Cardiac muscle cell (in vitro differentiated cells and primary cell): ENCODE measurements around the gene GJB2. TPM values are rescaled to one million over a fixed set of nuclear protein-coding genes. Genes with fewer than 3 reads are reported as not detected.

Source experiments
- DNase-seq, 2 donors: peaks; one replicate each; pipeline versions ENCODE4 v3.0.0 to v3.0.0-alpha.2; 2010 to 2017; ENCODE audit warnings: low read depth in 1 of 2, low spot score in 1 of 2
- H3K27ac ChIP-seq: fragments of 200-600 bp; sonication (generic); 2 replicates; pipeline ENCODE4 v1.5.1; 2016
- H3K27me3 ChIP-seq: fragments of 200-600 bp; sonication (generic); 2 replicates; pipeline ENCODE4 v1.6.0; 2016; ENCODE audit warnings: control low read depth
- H3K36me3 ChIP-seq: fragments of 200-600 bp; sonication (generic); 2 replicates; pipeline ENCODE4 v1.5.1; 2016; ENCODE audit warnings: control low read depth
- H3K4me1 ChIP-seq: fragments of 200-600 bp; sonication (generic); 2 replicates; pipeline ENCODE4 v1.8.1; 2017; ENCODE audit warnings: low read depth, mild to moderate bottlenecking, mixed run types
- H3K4me3 ChIP-seq: fragments of 200-600 bp; sonication (generic); 2 replicates; pipeline ENCODE4 v1.5.1; 2016; ENCODE audit warnings: mild to moderate bottlenecking
- H3K9me3 ChIP-seq: fragments of 200-600 bp; sonication (generic); 2 replicates; pipeline ENCODE4 v1.5.1; 2017; ENCODE audit warnings: low read depth, mild to moderate bottlenecking, control low read depth
- CTCF ChIP-seq: IDR thresholded peaks from 2 replicates; pipeline ENCODE4 v1.5.1; 2012; ENCODE audit warnings: low read depth, mild to moderate bottlenecking, low read length
- polyA plus RNA-seq: library from polyadenylated mRNA; unstranded; fragments of >200 nt; fragmentation: Nextera tagmentation; extraction: Ambion mirVana; gene quantifications from 2 replicates; pipeline ENCODE4 v1.2.1, GENCODE V29; 2016
- total RNA-seq: library from RNA; depleted of rRNA; stranded (reverse); fragments of >200 nt; gene quantifications from 2 replicates; pipeline ENCODE4 v1.2.3, GENCODE V29; 2016

GJB2 gene
- total and polyA plus RNA-seq, 2 experiments from 2014 or later = 2.9 to 6.6 TPM

- no peaks in the 10 kb centered on the region for H3K36me3 ChIP-seq
These were observed 26.8 kb upstream of the GJB2 start for GRCh38 chr13:20219577-20219976.

GRCh38 chr13:20217168-20217567 lies 24.4 kb upstream of the GJB2 start:
- TF ChIP-seq CTCF = no peak
- Histone ChIP-seq H3K27me3 (peaks cover 3% of the 10 kb centered on the region), H3K4me1 (no peaks in the 10 kb centered on the region), H3K9me3 (no peaks in the 10 kb centered on the region), H3K27ac (no peak overlapping the region), H3K36me3 (no peaks in the 10 kb centered on the region), H3K4me3 (no peak overlapping the region)
- no peak for DNase-seq

More at GRCh38 chr13:20219577-20219976, 26.8 kb upstream of the GJB2 start:
- no peak for DNase-seq
- Histone ChIP-seq H3K4me1 (no peaks in the 10 kb centered on the region), H3K27ac (no peak overlapping the region), H3K4me3 (no peak overlapping the region), H3K27me3 (peaks cover 19% of the 10 kb centered on the region), H3K9me3 (no peaks in the 10 kb centered on the region)
- no peak for TF ChIP-seq CTCF

GRCh38 chr13:20209948-20210347 lies 17.2 kb upstream of the GJB2 start:
- Histone ChIP-seq H3K27ac (no peak overlapping the region), H3K36me3 (no peaks in the 10 kb centered on the region), H3K4me1 (no peaks in the 10 kb centered on the region), H3K27me3 (no peaks in the 10 kb centered on the region), H3K9me3 (no peaks in the 10 kb centered on the region), H3K4me3 (no peak overlapping the region)
- DNase-seq = no peak
- TF ChIP-seq CTCF = no peak

- H3K4me1 ChIP-seq = no peaks in the 10 kb centered on the region
- H3K9me3 ChIP-seq = no peaks in the 10 kb centered on the region
- no peak overlapping the region for H3K4me3 ChIP-seq
- H3K27ac ChIP-seq = no peak overlapping the region
- DNase-seq = no peak
- no peaks in the 10 kb centered on the region for H3K27me3 ChIP-seq
- no peaks in the 10 kb centered on the region for H3K36me3 ChIP-seq
- TF ChIP-seq CTCF = no peak
These were observed 14.0 kb upstream of the GJB2 start for GRCh38 chr13:20206698-20207235.

- Histone ChIP-seq H3K4me3 (no peak overlapping the region), H3K27ac (no peak overlapping the region), H3K4me1 (no peaks in the 10 kb centered on the region), H3K27me3 (no peaks in the 10 kb centered on the region), H3K9me3 (peaks cover 3% of the 10 kb centered on the region), H3K36me3 (no peaks in the 10 kb centered on the region)
- DNase-seq = no peak
- TF ChIP-seq CTCF = no peak
These were observed 13.4 kb upstream of the GJB2 start for GRCh38 chr13:20206065-20206697.
